Measurements from ENCODE around the gene LYPD4.
"Not testable (repeated sequence)": the region's sequence is repeated elsewhere in the genome, so short reads cannot be mapped to it uniquely, and the experiment has no call there.

LYPD4 gene

DNA sequence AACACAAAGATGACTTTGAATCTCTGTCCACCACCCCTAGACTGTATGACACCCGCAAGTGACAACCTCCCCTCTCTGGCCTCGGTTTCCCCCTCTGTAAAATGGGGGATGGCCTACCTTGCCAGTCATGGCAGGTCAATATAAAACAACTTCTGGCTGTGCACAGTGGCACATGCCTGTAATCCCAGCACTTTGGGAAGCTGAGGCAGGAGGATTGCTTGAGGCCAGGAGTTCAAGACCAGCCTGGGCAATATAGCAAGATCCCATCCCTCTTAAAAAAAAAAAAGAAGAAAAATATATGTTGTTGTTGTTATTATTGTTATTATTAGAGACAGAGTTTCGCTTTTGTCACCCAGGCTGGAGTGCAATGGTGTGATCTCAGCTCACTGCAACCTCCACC is 31.5 kb upstream of the LYPD4 start:
- in situ Hi-C loops (cut with MboI; ENCODE audit: low sequenced_read_pairs) = not testable (repeated sequence)

DNA sequence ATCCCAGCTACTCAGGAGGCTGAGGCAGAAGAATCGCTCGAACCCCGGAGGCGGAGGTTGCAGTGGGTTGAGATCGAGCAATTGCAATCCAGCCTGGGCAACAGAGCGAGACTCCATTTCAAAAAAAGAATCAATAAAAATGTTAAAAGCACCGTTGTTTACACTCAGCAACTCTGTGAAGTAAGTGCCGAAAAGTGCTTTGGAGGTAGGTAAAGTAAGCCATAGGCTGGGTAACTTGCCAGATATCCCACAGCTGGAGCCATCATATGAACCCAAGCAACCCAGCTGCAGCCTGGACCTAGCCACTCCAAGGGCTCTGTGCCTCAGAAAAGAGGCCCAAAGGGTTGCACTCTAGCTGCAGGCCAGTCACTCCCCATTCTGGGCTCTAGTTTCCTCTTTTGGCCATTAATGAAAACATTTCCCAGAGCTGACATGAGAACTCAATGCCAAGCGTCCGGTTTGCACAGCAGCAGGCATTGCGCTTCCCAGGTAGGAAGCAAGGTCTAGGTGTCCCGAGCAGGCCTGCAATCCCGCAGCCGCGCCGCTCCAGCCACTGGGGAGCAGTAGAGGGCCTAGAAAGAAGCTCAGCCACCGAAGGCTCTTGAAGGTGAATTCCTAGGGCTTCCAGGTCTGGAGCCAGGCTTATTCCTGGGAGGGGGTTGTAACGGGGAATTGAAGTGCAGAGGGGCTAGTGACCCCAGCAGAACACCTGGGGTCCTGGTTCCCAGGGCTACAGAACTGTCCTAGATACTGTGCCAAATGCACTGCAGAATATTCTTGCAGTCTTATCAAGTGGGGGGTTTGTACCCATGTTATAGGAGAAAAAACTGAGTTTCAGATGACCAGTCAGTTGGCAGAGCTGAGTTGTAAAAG is 28.5 kb upstream of the LYPD4 start:
- in situ Hi-C loops (cut with MboI; ENCODE audit: low sequenced_read_pairs) = no loop called here

DNA sequence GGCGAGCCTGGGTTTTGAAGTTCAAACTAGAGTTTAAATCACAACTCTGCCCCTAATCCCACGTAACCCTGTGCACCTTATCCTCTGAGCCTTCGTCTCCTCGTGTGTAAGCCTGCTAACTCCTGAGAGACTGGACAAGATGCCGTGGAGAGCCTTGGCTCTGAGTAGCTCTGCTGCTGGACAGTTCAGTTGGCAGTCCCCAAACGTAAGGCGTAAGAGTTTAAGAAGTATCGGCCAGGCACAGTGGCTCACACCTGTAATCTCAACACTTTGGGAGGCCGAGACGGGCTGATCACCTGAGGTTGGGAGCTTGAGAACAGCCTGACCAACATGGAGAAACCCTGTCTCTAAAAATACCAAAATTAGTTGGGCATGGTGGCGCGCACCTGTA is 27.9 kb upstream of the LYPD4 start:
- in situ Hi-C loops (cut with MboI; ENCODE audit: low sequenced_read_pairs) = no loop called here

DNA sequence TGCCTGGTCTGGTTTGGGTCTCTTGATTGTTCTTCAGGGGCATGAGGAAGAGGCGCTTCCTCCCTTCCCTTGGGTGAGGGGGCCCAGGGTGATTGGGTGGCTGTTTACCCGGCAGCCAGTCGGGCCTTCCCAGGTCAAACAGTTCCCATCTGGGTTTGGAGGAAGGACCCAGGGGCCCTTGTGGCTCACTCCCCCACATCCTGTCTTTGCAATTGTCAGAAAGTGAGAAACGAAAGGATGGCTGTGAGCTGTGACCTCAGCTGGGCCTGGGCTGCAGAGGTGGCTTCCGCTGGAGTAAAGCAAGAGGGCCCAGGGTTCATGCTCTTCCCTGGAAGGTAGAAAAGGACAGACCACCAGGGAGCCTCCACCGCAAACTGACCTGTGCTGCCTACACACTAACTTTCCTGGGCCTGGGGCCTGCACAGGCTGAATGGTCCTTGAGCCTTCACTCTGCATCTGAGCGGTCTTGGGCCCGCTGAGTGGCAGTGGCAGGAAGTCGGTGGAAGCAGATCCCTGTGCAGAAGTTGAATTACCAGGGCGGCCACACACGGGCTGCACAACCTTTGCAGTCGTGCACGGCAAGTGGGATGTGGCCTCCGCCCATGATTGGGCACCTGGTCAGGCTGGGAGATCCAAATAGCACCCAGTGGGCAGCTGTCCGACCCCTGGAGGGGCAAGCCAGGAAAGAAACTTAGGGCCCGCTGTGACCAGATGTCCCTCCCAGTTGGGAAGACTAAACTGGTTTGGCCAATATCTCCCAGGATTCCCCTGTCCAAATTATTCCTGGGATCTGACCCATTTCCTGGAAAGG is 27.3 kb upstream of the LYPD4 start:
- in situ Hi-C loops (cut with MboI; ENCODE audit: low sequenced_read_pairs) = no loop called here

DNA sequence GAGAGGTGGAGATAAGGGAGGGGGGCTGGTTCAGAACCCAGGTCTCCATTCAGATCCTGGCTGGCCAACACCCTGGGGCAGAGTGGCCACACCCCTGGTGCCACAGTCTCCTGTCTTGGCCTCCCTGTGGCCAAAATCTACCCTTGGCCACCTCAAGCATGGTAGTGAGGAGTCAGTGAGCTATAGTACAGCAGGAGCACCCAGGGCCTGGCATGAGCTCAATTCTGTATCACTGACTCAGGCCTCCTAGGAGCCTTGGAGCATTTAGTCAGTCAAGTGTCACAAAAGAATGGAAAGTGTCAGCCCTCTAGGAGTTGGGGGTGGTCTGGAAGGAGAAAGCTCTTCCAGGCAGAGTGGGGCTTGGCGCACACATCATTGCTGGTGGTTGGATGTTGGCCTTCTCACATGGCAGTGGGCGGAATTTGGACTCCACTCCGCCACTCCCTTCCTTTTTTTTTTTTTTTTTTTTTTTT is 26.0 kb upstream of the LYPD4 start:
- in situ Hi-C loops (cut with MboI; ENCODE audit: low sequenced_read_pairs) = no loop called here

DNA sequence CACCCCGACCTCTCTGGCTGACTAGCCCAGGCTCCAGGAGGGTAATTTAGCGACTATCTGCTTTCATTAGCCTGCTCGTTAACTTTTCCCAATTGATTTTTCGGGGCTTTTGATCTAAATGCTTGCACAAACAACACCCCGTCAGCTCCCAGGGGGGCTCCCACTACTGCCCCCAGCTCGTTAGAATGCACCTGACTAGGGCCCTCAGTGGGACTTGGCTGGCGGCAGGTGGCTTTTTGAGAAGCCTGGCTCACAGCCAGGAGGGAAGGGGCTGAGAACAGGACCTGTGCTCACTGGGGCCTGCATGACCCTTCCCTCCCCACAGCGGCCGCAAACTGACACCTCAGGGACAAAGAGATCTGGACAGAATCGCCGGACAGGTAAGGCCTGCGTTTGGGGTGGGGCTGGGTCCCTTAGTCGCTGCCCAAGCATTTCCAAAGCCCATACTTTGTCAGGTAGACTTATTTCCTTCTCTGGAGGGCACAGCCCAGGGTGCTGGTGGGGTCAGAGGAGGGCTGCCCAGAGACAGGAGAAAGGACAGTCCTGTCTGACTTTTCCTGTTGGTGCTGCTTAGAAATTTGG is 25.0 kb upstream of the LYPD4 start:
- in situ Hi-C loops (cut with MboI; ENCODE audit: low sequenced_read_pairs) = no loop called here

DNA sequence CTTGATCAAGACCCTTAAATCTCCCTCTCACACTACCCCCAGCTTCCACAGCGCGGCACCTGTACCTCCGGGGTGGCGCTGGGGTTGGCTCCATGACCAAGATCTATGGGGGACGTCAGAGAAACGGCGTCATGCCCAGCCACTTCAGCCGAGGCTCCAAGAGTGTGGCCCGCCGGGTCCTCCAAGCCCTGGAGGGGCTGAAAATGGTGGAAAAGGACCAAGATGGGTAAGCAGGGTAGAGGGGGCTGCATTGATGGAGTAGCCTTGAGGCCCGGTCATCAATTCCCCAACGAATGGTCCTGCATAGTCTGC is 24.5 kb upstream of the LYPD4 start:
- in situ Hi-C loops (cut with MboI; ENCODE audit: low sequenced_read_pairs) = no loop called here

DNA sequence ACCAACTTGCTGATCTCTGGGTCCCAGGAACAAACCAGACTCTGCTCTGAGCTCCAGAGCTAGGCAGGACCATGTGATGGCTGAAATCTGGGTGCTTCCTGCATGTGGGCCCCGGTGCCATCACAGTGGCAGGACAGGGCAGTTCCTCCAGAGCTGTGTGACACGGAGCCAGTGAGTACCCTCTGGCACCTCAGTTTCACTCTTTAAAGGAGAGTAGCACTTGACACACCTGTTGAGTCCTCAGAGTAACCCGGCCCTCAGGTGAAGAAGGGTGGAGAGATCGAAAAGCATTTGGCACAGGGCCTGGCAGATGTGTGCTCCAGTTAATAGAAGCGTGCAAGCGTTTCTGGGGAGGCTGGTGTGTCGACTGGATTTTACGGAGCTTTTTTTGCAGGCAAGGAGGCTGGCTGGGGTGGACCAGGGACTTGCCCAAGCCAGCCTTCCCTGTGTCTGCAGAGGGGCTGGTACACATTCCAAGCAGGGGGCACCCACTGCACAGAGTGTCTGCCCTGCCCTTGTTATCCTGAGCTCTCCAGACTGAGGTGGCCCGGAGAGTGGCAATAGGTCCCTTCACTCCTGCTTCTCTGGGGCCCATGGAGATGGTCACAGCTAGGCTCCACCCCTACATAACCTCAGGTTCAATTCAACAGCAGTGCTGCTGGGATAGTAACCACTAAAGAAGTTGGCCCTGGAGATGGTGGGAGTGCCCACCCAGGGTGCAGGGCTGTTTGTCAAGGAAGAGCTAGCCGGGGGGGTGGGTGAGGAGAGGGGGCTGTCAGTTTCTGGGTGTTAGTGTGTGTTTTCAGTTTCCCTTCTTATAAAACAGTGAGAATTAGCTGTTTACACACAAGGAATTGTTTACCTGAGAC is 23.9 kb upstream of the LYPD4 start:
- in situ Hi-C loops (cut with MboI; ENCODE audit: low sequenced_read_pairs) = no loop called here

DNA sequence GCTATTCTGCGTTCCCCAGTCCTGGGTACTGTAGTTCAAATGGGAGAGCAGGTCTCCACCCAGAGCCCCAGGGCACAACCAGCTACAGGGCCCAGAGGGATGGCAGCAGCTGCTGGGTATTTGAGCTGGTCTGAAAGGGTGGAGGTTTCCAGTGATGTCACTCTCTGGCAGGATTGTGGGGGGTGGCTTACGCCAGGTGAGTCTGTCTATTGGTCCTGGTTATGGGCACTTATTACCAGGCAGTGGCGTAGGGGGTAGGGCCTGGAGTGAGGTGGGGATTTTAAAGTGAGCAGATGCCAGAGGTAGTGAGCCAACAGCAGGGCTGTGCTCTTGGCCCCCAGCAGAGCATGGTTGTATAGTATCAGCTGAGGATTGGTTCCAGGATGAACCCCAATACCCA is 21.8 kb upstream of the LYPD4 start:
- in situ Hi-C loops (cut with MboI; ENCODE audit: low sequenced_read_pairs) = no loop called here

DNA sequence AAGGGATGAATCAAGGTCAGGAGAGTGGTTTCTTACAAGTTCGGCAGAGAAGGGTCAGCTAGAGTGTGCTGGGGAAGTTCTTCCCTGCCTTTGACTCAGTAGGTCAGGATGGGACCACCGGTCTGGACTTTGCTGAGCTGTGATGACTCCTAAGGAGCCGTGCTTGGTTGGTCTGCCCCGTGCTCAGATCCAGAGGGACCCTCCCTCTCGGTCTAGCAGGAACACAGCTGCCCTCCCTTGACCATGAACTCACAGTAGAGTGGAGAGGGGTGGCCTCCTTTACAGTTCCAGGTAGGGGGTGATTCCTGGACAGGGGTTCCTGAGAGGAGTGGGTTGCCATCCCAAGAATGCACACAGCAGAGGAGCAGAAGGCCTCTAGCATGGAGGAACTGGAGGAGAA is 19.9 kb upstream of the LYPD4 start:
- in situ Hi-C loops (cut with MboI; ENCODE audit: low sequenced_read_pairs) = no loop called here

DNA sequence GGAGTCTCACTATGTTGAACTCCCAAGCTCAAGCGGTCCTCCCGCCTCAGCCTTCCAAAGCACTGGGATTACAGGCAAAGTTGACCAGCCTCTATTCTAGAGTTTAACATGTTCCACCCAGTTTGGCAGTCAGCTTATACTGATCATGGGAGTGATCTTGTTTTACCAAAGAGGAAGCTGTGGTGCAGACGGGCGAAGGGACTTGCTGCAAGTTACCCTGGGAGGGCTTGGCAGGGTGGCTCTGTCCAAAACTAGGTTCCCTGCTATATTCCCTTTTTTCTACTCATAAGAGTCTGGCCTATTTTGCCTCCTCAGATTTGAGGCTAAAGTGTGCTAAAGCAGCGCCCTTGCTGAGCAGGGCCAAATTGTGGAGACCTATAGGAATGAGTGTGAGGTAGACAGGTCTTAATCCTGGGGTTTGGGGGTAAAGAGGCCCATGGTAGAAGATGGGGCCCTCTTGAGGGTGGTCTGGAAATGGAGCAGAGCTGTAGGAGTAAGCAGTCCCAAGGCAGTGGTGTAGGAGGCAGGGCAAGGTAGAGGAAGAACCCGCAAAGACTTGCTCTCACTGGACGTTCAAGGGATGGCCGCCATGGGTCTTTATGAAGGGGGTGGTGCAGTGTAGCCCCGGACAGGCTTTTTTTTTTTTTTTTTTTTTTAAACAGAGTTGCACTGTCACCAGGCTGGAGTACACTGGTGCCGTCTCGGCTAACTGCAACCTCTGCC is 18.9 kb upstream of the LYPD4 start:
- in situ Hi-C loops (cut with MboI; ENCODE audit: low sequenced_read_pairs) = no loop called here

DNA sequence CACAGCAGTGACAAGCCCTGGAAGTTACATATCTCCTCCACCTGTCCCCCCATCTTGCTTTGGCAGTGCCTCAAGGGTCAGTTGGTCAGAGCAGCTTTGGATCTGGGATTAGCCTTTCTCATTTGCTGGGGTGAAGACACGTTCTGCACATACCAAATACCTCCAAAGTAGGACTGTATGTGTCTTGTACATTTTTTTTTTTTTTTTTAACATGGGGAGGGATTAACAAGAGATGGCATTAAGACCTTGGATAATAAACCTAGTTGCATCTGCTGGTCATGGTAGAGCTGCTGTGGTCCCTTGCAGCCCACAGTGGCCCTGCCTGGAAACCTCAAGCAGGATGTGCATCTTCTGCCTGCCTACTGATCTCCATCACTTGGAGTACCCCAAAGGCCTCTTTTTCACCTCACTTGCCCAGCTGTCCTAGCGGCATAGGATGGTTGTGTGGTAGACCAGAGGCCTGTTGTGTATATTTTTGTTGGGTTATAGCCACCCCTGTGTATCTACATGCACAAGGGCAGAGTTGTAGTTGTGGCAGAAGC is 18.0 kb upstream of the LYPD4 start:
- in situ Hi-C loops (cut with MboI; ENCODE audit: low sequenced_read_pairs) = no loop called here

DNA sequence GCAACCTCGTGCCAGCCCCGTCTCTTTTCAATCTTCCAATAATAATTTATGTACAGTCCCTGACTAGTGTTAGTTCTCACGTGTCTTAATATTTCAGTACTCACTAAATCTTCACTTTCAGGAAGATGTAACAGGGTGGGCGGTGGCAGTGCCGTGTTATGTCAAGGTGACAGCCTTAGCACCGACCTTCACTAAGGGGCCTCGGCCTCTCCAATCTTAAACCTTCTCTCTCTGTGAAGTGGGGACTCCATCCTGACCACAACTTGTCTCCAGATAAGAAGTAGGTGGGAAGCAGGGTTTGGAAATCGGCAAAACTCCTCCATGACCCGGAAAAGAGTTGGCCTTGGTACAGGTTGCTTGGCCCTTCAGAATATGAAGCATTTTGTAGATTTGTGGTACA is 17.4 kb upstream of the LYPD4 start:
- in situ Hi-C loops (cut with MboI; ENCODE audit: low sequenced_read_pairs) = no loop called here

DNA sequence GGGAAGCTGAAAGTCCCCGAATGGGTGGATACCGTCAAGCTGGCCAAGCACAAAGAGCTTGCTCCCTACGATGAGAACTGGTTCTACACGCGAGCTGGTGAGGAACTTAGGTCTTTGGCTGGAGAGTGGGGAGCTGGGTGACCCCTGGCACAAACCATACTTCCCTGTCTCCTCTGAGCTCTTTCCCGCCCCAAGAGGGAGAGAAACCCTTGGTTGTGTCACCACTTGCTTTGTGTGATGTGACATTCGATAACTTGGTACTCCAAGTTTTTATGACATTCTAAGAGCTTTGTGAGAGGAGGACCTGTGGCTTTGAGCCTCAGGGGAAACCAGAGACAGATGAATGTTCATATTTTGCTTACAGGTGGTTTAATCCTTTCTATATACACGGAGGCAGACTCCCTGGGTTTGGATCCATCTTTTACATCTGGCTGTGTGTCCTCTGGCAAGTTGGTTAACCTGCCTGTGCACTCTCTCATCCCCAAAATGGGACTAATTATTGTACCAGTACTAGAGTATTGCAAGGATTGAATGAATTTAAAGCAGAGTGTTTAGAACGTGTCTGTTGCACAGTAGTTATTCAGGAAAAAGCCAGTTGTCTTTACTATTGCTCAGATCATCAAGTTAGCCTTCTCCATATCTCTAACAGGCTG is 16.8 kb upstream of the LYPD4 start:
- in situ Hi-C loops (cut with MboI; ENCODE audit: low sequenced_read_pairs) = no loop called here

DNA sequence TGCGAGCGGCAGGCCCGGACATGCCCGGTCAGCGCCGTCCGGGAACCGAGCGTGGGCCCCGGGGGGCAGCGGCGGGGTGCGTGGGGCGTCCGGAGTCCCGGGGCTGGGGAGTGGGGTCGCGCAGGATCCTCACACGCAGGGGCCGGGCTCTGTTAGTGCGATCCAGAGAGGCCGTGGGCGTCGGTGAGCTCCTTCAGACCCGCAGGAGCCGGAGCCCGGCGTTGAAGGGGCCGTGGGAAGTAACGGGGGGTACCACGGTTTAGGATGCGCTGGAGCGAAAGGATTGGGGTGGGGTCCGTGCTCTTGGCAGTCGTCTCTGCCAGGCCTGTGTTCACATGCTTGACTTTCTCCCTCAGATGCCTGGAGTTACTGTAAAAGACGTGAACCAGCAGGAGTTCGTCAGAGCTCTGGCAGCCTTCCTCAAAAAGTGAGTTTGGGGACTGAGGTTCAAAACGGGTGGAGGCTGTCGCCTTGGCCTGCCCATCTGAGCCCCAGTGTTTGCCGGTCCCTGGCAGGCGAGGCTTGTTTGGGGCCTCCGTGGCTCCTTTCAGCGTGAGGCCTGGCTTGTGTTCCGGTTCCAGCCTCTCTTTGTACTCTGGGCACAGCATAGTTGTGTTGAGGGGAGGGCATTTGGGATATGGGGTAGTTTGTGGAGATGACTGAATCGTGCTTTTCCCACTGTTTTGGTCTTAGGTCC is 16.1 kb upstream of the LYPD4 start:
- in situ Hi-C loops (cut with MboI; ENCODE audit: low sequenced_read_pairs) = no loop called here

DNA sequence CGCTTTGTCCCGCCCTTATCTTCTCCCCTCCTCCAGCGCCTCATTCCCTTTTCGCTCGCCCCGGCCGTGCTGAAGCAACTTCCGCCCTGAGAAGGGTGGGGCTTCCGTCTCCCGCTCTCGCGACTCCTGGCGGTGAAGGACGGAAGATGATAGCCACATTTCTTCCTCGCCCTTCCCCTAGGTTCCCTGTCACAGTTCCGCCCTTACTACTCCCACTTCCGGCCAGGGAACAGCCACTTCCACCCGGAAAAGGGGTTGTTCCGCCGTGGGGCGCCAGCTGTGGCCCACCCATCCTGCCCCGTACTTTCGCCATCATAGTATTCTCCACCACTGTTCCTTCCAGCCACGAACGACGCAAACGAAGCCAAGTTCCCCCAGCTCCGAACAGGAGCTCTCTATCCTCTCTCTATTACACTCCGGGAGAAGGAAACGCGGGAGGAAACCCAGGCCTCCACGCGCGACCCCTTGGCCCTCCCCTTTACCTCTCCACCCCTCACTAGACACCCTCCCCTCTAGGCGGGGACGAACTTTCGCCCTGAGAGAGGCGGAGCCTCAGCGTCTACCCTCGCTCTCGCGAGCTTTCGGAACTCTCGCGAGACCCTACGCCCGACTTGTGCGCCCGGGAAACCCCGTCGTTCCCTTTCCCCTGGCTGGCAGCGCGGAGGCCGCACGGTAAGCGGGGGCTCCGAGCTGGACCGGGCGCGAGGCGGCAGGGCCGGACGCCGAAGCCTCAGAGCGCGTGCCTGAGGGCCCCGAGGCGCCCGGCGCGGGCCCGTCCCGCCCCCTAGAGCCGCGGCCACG is 15.3 kb upstream of the LYPD4 start, which contains the start of gene RPS19:
RPS19 (plus strand) TSS at position 638 of the 801 bp plus-strand sequence. CDS start 520 bp downstream, outside the sequence.
- in situ Hi-C loops (cut with MboI; ENCODE audit: low sequenced_read_pairs) = no loop called here

DNA sequence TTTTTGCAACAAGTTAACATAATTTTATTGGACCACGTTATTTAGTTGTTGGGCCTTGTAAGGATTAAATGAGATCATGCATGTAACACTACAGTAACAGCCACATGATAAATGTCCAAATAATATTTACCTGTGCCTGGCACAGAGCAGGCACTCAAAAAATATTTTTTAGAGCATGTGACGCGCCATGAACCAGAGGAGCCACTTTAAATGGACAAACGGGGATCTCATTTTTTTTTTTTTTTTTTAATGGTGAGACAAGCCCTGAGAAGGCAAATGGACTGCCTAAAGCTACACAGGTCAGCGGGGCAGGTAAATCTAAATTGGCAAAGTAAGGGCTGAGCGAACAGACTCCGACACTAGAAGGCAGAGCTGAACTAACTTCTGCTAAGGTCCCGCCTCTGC is 14.7 kb upstream of the LYPD4 start:
- in situ Hi-C loops (cut with MboI; ENCODE audit: low sequenced_read_pairs) = no loop called here

DNA sequence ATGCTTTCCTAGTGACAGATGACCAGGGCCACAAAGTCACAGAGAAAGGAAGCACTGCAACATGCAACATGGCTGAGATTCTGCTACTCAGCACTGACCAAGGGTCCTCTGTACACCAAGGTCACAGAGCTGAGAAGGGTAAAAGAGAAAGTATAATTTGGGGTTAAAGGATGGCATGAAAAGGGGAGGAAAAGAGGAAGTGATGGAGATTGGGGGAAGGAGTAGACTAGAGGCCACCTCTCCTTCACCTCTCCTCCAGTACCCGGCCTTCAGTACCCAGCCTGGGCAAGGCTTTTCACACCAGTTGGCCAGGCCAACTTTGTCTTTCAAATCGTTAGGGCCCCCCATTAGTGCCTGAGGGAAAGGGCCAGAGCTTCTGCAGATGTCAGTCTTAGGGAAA is 9.3 kb upstream of the LYPD4 start:
- in situ Hi-C loops (cut with MboI; ENCODE audit: low sequenced_read_pairs) = no loop called here
